ENCODE data around the gene NRF1. TPM values are rescaled to one million over a fixed set of nuclear protein-coding genes. Genes with fewer than 3 reads are reported as not detected.

Gene NRF1
- total RNA-seq, 1 experiment from 2014 or later: 19.3 TPM

GRCh38 chr7:129576138-129576537 lies 35.4 kb upstream of the NRF1 start:
- Histone ChIP-seq H3K4ac (ENCODE audit: low read depth, low read length) (no peak overlapping the region), H2AK5ac (ENCODE audit: insufficient read length, low read length) (no peak overlapping the region), H3K14ac (ENCODE audit: insufficient read depth, low read length) (no peak overlapping the region), H3K23ac (ENCODE audit: insufficient read length, low read depth, low read length) (no peak overlapping the region), H3K27me3 (ENCODE audit: insufficient read depth, low read length) (no peaks in the 10 kb centered on the region), H2AFZ (ENCODE audit: low read length) (no peak overlapping the region), H3K4me2 (ENCODE audit: insufficient read depth, insufficient read length, low read length) (no peak overlapping the region), H2BK15ac (ENCODE audit: low read depth, low read length) (no peak overlapping the region), H3K56ac (ENCODE audit: insufficient read length, low read depth, low read length) (no peak overlapping the region), H4K20me1 (ENCODE audit: control insufficient read depth, insufficient read depth, insufficient read length) (no peaks in the 10 kb centered on the region), H4K91ac (ENCODE audit: insufficient read length, low read depth, low read length) (no peak overlapping the region), H3K9me3 (ENCODE audit: control insufficient read depth, low read depth, low read length) (no peaks in the 10 kb centered on the region), H4K5ac (ENCODE audit: insufficient read length, low read depth, low read length) (no peak overlapping the region), H2BK20ac (ENCODE audit: low read depth, low read length, poor library complexity, severe bottlenecking) (no peak overlapping the region), H3K9ac (ENCODE audit: extremely low read depth, insufficient read length, low read length) (no peak overlapping the region), H3K79me2 (ENCODE audit: insufficient read depth, low read length) (no peaks in the 10 kb centered on the region), H3K27ac (ENCODE audit: insufficient read length, low read depth, low read length) (no peak overlapping the region), H3K18ac (ENCODE audit: insufficient read length, low read depth, low read length) (no peak overlapping the region), H3K79me1 (ENCODE audit: insufficient read depth, low read depth, low read length, poor library complexity, severe bottlenecking) (no peaks in the 10 kb centered on the region), H3T11ph (ENCODE audit: low read length) (no peak overlapping the region), H4K8ac (replicated peaks; ENCODE audit: insufficient read length, low read depth, low read length) (no peak overlapping the region), H2BK12ac (ENCODE audit: insufficient read length, low read depth, low read length) (no peak overlapping the region), H2BK120ac (ENCODE audit: low read depth, low read length, poor library complexity, severe bottlenecking) (no peak overlapping the region), H3K23me2 (ENCODE audit: insufficient read length, low read depth, low read length, poor library complexity, severe bottlenecking) (no peaks in the 10 kb centered on the region), H3K4me1 (ENCODE audit: insufficient read depth, low read length) (no peaks in the 10 kb centered on the region), H2BK5ac (ENCODE audit: insufficient read length, low read length) (no peak overlapping the region)
- H3K36me3 Mint-ChIP-seq (ENCODE audit: insufficient read depth in 1 of 3, low read depth in 3 of 3): peaks cover 0 to 19% (median 7%) of the 10 kb centered on the region in 3 experiments
- TF ChIP-seq CTCF (conservative IDR thresholded peaks at IDR 0.05): no peak
- no peak overlapping the region for H3K4me3 Mint-ChIP-seq
- peaks cover 16 to 22% of the 10 kb centered on the region in 2 experiments for H3K9me3 Mint-ChIP-seq
- no peak overlapping the region for H3K27ac Mint-ChIP-seq
- no CpG with 5 or more reads among the region's 2 CpGs for WGBS (ENCODE audit: extremely low coverage, insufficient read length, low lambda C conversion rate)
- H3K4me1 Mint-ChIP-seq: no peaks in the 10 kb centered on the region
- no peak for DNase-seq
- H3K27me3 Mint-ChIP-seq (ENCODE audit: low read depth): no peaks in the 10 kb centered on the region; the same call in none of the 2 replicates
